Ovary (tissue), 9 donors: ENCODE results near the gene KLHL1. TPM values are rescaled to one million over a fixed set of nuclear protein-coding genes. Genes with fewer than 3 reads are reported as not detected.

Source experiments
- polyA plus RNA-seq, 2 donors: library from polyadenylated mRNA; stranded (reverse); fragments of 200-250 nt in 1 of 2; fragments of 350-450 nt in 1 of 2; fragmentation: Illumina TruSeq in 1 of 2; extraction: RNeasy Lipid Tissue Mini Kit (QIAGEN cat#74804) in 1 of 2; gene quantifications; one replicate each; pipeline ENCODE4 v1.2.3, GENCODE V29; 2013 to 2014
- small RNA-seq: library from RNA; depleted of rRNA; stranded (forward); fragments of <200 nt; gene quantifications from one replicate; pipeline ENCODE3, GENCODE V24; 2016
- total RNA-seq, 7 donors: library from RNA; depleted of rRNA in 2 of 7; stranded (reverse); fragments of >200 nt in 2 of 7; fragmentation: NEBNext Ultra II Directional in 3 of 7; extraction: Animal tissue kit (Norgen Biotek cat#: 25700) in 3 of 7; gene quantifications; one replicate each; pipeline versions ENCODE4 v1.1.0 to v1.2.4, GENCODE V29; 2016 to 2023
- donor health status: DM: no; HTN: no; CAD: no; lungs with moderate emphysema.
- donor health status: DM: no; HTN: no; CAD: no.
- donor health status: Bipolar disorder and iron deficiency.
- donor health status: DM: yes; HTN: yes; CAD: no.
- donor health status: DM: no; HTN: no; CAD: no.
- donor health status: DM: yes; HTN: yes; CAD: no.

KLHL1 gene
- total and polyA plus RNA-seq, 9 donors = not detected

Small RNA genes within 50 kb of the gene (small RNA-seq; reads per million reads assigned to genes)
- not detected for gene RNY3P10

Other genes with a start within 250 kb of the KLHL1 start
- gene ATXN8OS, start 626 bp downstream of the KLHL1 start, total RNA-seq = not detected
- gene ATXN8OS, start 626 bp downstream of the KLHL1 start, polyA plus RNA-seq = not detected